NK-92 (cell line): ENCODE data around the gene CCIN.
"Not testable (repeated sequence)": the region's sequence is repeated elsewhere in the genome, so short reads cannot be mapped to it uniquely, and the experiment has no call there.

Source experiments
- DNase-seq: peaks from one replicate; lab custom pipeline; 2025; ENCODE audit not compliant: unreplicated experiment; lab: John Stamatoyannopoulos, UW

The CCIN gene

DNA sequence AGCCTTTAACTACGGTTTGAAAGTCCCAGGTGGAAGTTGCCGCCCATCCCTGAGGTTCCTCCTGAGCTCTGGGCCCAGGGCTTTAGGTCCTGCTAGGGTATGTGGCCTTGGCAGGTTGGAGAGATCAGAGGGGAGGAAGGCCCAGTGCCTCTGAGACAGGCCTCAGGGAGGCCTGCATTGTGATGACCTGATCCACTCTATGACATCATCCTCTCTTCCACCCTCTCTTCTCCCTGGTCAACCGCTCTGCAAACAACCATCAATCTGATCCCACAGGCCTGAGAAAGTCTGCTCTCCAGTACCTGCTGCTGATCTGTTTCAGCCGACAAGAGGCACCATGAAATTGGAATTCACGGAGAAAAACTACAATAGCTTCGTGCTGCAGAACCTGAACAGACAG lies at the start of gene CCIN:
Gene CCIN (plus strand): TSS at position 223 of the 400 bp plus-strand sequence. CDS start 115 bp downstream, at position 338.
- no peak for DNase-seq

DNA sequence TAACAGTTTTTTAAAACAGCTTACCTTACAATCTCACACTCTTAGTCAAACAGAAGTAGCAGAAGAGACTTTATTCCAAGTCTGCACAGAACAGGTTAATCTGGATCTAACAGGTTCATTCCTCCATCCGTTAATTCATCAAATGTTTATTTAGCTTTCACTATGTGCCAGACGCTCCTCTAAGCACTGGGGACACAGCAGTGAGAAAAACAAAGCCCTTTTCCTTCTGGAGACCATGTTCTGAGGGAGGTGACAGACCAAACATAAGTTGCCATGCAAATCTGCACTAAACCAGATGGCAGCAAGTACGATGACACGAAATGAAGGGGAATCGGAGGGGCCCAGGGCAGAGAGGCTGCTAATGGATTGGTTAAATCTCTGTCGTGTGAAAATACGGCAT lies 49.7 kb upstream of the CCIN start:
- DNase-seq = no peak

DNA sequence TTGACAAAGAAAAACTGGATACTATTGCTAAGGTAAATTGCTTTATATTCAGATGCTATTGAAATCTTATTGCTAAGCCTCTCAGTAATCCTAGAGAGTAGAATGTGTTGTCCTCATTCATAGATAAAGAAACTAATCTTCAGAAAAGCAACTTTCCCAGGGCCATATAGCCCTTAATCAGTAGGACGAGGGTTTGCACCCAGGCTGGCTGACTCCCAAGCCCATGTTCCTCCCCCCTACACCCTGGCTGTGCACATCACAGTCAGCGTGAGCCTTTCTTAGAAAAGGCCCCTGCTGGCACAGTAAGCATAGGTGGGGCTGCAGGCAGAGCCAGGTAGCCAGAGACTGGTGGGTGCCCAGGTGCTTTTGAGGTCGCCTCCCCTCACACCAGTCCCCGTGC lies 48.5 kb upstream of the CCIN start:
- no peak for DNase-seq

DNA sequence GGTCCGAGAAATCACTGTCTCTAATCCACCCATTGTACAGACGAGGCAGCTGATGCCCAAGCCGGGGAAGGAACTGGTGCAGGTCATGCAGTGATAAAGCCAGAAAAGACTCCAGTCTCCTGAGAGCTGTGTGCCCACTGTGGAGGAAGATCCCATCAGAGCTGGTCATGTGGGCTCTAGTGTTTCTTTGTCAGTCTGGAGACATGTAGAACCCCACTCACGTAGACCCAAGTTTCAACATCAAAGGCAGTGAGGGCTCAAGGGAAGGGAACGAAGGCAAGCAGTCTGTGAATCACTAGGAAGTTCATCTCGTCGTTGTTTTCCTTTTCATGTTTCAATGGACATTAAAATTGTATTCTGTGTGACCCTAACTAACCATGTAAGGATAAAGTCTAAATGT lies 47.2 kb upstream of the CCIN start:
- DNase-seq = no peak

DNA sequence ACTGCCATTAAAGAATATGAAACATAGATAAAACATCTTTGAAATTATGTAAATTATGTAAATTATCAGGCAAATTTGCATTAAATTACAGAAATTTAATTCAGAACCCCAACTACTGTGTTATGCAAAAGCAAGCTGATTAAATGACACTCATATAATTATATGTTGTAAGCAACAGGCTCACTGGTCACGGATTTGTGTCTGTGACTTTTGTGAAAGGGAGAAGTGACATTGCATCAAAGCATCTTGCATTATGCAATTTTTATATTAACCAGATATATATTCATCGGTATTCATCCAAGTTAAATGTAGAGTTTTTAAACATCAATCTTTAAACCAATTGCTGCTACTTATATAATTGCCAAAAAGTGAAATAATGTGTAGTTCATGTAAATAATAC lies 45.7 kb upstream of the CCIN start:
- no peak for DNase-seq

DNA sequence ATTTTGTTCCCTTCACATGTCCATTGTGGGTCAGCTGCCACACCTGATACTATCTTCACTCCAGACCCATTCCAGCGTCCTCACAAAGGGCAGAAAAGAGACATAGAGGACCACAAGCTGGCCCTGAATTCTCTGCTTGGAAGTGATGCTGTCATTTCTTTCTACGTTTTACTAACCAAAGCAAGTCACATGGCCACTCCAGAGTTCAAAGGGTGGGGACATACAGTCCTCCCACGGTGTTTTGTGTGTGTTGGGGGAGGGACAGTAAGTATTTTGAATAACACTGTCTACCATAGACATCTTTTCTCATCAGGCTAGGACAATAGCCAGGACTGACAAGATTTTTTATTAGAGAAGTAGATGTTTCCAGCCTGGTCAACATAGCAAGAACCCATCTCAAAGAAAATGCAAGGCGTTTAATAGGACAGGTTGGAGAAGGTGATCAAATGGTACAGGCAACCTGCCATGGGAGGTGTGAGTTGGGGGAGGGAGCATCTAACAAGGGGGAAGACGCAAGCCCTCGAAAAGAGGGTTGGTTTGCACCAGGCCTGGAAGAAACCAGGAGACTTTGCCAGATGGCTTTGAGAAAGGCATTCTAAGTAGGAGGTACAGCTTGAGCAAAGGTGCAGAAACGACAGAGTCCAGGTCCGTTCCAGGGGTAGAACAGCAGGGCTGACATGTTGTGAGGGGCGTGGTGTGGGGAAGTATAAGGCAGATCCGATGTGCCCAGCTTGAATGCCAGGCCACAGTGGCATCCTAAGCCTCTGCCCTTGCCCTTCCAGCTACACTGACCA lies 43.9 kb upstream of the CCIN start:
- DNase-seq = no peak

DNA sequence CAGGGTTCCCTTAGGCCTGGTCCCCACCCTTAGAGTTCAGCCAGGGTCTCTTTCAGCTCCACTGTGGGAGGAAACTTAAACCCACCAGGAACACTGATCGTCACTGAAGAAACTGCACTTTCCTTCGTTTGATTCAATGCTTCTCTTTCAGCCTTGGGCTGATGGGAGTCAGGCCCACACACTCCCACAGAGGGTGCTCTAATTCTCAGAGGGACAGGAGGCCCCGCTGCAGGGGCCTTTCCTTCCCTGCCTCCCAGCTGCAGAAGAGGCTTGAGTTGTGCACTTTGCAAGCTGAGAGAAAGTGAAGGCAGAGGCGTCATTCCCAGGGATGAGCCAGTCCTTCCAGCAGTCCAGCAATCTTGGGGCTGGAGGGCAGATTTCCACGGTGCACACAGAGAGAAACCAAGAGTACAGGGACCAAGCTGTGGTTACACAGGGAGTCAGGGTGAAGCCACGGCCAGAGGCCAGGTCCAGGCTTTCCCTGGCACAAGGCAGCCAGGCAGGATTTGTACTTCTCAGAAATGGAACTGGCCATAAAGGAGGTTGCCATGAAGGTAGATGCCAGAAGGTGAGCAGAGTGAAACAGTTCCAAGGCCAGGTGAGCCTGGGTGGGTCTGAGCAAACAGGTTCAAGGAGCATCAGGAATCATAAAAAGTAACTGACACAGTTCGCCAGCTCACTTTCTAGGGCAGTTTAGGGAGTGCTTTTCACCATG lies 43.0 kb upstream of the CCIN start:
- no peak for DNase-seq

DNA sequence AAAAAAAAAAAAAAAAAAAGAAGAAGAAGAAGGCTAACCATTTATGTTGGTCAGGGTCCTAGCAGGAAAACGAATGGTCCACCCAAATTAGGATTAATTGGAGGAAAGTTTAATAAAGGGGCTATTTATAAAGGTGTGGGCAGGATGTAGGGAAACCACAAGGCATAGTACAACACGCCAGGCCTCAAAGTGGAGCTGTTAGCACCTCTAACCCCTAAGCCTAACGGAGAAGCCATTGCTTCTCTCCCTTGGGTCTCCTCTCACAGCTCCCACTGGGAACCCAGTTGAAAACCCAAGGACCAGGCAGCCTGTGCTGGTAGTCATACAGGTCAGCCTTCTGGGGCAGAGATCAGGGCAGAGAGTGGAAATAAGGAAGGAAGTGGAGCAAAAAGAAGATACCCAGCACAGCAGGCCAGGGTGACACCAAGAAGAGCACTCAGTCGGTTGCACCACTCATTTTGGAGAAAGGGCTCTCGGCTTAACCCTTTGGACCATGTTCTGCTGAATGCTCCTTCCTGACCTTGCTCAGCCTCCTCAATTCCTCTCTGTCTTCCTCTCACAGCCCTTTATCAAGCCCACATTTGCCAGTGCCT lies 41.4 kb upstream of the CCIN start:
- no peak for DNase-seq

DNA sequence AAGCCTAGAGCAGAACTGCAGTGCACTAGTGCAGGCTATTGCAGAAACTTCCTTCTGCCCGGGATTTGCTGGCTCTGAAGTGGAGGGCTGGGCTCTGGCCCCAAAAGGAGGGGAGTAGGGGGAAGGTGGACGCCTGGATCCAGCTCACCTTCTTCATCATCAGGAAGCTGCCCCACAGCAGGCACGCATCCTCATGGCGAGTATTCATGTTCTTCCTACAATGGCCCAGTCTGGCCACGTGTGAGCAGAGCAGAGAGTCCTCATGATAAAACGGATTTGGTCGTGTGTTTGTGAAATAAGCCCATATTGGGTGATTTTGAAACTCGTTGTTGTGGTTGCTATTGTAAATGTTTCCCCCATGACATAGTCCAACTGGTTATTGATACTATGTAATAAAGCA lies 40.8 kb upstream of the CCIN start:
- DNase-seq = no peak

DNA sequence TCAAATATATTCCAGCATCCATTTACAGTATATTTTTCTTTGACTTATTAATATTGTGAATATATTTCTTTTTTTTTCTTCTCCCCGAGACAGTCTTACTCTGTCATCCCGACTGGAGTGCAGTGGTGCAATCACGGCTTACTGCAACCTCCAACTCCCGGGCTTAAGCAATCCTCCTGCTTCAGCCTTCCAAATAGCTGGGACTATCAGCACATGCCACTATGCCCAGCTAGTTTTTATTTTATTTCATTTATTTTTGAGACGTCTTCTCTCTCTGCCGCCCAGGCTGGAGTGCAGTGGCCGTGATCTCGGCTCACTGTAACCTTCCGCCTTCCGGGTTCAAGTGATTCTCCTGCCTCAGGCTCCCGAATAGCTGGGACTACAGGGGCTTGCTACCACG lies 40.0 kb upstream of the CCIN start:
- DNase-seq = no peak

DNA sequence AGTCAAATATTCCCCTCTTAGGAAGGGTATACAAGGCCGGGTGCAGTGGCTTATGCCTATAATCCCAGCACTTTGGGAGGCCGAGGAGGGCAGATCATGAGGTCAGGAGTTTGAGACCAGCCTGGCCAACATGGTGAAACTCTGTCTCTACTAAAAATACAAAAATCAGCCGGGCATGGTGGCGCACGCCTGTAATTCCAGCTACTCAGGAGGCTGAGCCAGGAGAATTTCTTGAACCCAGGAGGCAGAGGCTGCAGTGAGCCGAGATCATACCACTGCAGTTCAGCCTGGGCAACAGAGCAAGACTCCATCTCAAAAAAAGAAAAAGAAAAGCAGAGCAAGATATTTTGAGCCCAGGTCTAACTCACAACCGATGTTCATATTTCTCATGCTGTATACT lies 37.5 kb upstream of the CCIN start:
- not testable (repeated sequence) for DNase-seq

DNA sequence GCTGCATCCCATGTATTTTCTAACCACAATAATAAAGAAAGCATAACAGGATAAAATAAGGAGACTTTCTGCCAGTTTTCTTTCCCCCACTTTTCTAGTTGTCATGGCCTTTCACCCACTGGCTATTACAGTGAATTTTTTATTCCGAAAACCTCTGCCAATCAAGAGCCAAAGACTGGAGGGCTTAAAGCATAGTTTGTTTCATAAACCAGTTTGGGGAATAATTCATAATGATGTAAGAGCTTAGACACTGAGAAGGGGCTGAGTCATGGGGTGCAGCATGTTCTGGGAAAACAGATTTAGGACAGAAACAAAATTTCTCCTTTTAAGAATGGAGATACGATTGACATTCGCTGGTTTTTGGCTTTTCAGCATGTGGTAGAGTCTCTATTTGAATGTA lies 37.1 kb upstream of the CCIN start:
- DNase-seq = no peak

DNA sequence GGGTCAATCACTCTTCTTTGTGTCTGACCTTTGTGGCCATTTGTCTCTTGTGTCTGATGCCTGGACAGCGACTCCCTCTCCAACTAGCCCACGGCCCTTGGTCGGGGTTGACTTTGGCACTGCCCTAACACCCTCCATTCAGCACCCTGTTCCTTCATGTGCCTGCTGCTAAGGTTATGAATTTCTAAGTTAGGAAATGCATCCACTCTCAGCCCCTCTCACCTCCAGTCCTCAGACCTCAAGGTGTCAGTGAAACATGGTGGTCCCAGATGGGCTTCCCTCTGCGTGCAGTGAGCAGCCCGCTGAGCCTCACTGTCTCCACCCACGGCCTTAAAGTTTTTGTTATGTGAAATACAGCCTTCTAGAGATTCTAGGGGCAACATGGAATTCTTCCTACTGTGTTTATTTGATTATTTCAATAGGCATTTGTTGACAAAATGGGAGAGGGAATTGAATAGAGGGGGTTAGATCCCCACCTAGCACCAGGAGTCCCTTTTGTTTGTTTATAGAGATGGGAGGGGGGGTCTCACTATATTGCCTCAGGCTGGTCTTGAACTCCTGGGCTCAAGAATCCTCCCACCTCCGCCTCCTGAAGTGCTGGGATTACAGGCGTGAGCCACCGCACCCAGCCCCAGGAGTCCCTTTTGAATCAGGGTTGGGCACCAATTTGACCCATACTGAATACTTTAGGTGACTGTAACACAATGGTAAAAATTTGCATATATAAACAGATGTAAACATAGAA lies 34.3 kb upstream of the CCIN start:
- no peak for DNase-seq

DNA sequence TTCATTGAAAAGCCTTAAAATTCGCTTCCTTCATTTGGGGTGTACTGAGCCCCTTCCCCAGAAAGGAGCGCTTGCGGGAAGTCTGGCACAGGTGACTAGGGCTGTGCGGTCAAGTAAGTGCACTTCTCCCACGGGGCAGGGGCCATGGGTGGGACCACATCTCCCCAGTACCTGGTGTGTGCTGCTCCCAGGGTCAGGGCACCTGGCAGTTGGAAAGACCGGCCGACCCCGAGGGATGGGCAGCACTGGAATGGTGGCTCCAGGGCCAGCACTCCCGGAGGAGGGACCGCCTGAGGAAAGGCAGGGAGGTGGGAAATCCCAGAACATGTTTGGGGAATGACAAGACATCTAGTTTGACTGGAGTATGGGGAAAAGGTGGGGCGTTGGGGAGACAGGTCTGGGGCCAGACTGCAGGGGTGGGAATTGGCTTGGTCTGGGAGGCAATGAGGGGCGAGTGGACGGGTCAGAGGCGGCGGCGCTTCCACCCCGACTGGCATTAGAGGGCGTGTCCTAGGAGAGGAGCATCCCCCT lies 33.4 kb upstream of the CCIN start:
- no peak for DNase-seq

DNA sequence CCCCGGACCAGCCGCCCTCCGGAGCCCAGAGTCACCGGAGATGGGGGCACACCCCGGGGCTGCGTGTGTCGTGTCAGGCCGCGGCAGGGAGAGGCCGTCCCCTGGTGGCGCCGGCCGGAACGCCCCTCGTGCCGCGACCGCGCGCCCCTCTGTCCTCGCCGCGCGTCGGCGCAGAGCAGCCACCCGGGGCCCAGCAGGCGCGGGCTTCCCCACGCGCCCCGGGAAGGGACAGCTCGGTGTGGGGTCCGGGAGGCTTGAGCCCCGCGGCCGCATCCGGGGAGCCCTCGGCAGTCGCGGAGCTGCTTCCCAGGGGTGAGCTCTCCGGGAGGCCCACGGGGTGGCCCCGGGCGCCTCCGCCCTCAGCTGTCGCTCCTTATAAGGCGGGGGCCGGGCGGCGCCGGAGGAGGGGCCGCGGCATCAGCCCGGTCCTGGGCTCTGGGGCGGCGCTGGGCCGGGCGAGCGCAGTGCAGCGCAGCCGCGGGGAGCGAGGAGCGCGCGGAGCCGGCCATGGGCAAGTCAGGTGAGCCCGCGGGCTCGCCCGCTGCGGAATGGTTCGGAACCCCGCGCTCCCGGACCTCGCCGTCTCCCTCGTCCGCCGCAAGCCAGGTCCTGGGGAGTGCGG lies 32.8 kb upstream of the CCIN start, which contains the start of gene GLIPR2:
Gene GLIPR2 (plus strand): TSS at position 462 of the 622 bp plus-strand sequence. CDS start 46 bp downstream, at position 508.
- no peak for DNase-seq

DNA sequence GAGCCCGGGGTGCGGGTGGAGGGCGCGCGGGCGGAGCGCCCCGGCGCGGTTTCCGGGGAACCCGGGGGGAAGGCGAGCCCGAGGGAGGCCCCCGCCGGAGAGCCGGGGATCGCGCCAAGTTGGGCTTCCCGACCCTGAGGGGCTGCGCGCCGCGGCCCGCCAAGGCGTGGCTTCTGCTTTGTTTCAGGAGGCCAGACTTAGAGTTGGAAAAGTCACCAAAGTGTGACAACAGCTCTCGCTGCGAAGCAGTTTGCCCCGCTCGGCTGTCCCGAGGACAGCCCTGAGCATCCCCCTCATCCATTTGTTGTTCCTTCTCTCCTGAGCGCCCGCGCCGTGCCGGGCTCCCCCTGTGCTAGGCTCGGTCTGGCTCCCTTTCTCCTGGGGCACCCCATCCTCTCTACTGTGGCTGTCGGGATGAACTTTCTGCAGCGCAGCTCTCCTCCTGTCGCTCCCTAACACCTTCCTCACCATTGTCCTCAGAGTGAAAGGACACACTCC lies 32.2 kb upstream of the CCIN start:
- no peak for DNase-seq

DNA sequence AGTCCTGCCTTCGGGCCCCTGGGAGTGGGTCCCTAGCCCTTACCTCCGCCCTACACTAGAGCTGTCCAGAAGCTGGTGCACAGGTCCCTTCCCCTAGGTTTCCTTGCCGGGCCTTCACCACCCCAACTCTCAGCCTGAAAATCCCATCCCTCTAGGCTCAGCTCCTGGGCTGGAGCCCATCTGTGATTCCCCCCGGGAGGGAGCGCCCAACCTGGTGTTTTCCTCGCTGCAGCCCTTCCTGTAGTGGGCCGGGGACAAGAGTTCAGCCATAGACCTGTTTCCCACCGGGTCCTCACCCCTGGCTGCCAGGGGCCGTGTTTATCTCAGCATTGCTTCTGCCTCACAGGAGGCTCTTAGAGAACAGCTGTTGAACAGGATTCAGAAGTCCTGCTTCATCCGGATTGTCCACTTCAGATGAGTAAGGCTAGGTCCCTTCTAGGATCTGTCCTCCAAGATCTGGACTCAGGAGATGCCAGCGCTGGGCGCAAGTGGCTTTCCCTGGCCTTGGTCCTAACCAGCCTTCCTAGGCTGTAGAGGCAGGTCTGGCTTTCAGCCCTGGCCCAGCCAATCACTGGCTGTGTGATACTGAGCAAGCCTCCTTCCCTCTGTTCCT lies 31.7 kb upstream of the CCIN start:
- no peak for DNase-seq

DNA sequence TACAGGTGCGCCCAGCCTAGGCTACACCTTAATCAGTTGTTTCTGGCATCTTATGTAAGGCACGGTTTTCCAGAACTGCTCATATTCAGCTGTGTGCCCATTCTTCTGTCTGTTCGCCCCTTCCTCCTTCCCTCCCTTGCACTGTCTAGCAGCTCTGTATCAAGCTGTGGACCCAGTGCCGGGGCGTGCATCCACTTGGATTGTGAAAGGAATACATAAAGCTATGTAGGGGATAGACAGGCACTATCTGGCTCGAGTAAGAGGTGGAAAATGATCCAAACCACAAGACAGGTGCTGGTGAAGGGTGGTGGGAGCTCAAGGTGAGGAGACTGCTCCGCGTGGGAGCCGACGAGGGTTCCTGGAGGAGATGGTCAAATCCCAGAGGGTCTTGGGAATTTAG lies 30.7 kb upstream of the CCIN start:
- no peak for DNase-seq

DNA sequence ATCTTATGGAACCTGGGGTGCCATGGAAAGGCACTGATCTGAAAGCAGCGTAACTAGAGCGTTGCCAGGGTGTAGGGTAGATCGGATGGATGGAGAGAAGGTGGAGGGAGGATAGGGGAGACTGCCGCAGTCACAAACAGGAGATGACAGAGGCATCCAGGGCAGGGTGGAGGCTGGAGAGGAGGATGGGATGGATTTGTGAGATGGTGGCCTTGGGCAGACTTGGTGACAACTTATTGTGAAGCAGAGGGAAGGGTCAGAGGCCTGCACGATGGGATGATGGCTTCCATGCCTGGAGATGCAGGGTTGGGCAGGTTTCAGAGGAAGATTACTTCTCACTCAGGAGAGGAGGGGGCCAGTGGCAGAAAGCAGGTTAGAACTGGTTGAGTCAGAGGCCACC lies 30.3 kb upstream of the CCIN start:
- DNase-seq = no peak
